A549 (cell line): Measurements from ENCODE around the gene ABCC9.

Experiments
- CTCF ChIP-seq: fragments of >200 bp; sonication (Bioruptor Twin); formaldehyde crosslinking; IDR thresholded peaks from 3 replicates; pipeline ENCODE4 v1.5.1; 2016
- EP300 ChIP-seq, 2 experiments: fragments of >200 bp; sonication (Bioruptor Twin); formaldehyde crosslinking; IDR thresholded peaks; 2 replicates in 1 of 2; 3 replicates in 1 of 2; pipeline ENCODE4 v1.6.1; 2016 to 2017
- JUNB ChIP-seq: fragments of >200 bp; sonication (Bioruptor Twin); formaldehyde crosslinking; IDR thresholded peaks from 2 replicates; pipeline ENCODE4 v1.6.1; 2016
- POLR2A ChIP-seq: IDR thresholded peaks from 2 replicates; pipeline ENCODE4 v1.6.1; 2012; ENCODE audit warnings: mild to moderate bottlenecking, low read length
- RAD21 ChIP-seq, 2 experiments: fragments of >200 bp in 1 of 2; sonication (Bioruptor Twin) in 1 of 2; formaldehyde crosslinking in 1 of 2; IDR thresholded peaks in 1 of 2; conservative IDR thresholded peaks in 1 of 2; 2 replicates in 1 of 2; 3 replicates in 1 of 2; pipeline ENCODE4 v1.6.1; 2012 to 2018; ENCODE audit warnings: inconsistent platforms in 1 of 2
- RFX5 ChIP-seq: fragments of 450-650 bp; IDR thresholded peaks from 2 replicates; pipeline ENCODE4 v1.7.1; 2014; ENCODE audit warnings: antibody characterized with exemption, mild to moderate bottlenecking, moderate library complexity
- SMC3 ChIP-seq: fragments of >200 bp; sonication (Bioruptor Twin); formaldehyde crosslinking; IDR thresholded peaks from 3 replicates; pipeline ENCODE4 v1.6.1; 2018; ENCODE audit warnings: inconsistent platforms
- TF ChIP-seq, protein P1 (sequence below): IDR thresholded peaks from 2 replicates; pipeline ENCODE4 v1.6.1; 2012

GRCh38 chr12:21774358-21775132 is 166.7 kb downstream of the ABCC9 start, which contains the start of gene KCNJ8:
- TF ChIP-seq CTCF (no peak), SMC3 (no peak), JUNB (no peak), RAD21 (conservative IDR thresholded peaks at IDR 0.05 in 1 of 2, IDR thresholded peaks at IDR 0.05 in 1 of 2) (no peak), POLR2A (no peak), EP300 (IDR thresholded peaks at IDR 0.05) (no peak), RFX5 (no peak)
- TF ChIP-seq, protein P1, sequence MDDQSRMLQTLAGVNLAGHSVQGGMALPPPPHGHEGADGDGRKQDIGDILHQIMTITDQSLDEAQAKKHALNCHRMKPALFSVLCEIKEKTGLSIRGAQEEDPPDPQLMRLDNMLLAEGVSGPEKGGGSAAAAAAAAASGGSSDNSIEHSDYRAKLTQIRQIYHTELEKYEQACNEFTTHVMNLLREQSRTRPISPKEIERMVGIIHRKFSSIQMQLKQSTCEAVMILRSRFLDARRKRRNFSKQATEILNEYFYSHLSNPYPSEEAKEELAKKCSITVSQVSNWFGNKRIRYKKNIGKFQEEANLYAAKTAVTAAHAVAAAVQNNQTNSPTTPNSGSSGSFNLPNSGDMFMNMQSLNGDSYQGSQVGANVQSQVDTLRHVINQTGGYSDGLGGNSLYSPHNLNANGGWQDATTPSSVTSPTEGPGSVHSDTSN, result no peak
